Brain pericyte (primary cell): ENCODE results near the gene TNFSF15.
A peak's percentile ranks its signal among the peaks of the same experiment; 100 is the strongest.
"Not testable (repeated sequence)": the region's sequence is repeated elsewhere in the genome, so short reads cannot be mapped to it uniquely, and the experiment has no call there.

Source experiments
- DNase-seq: peaks from one replicate; pipeline ENCODE4 v3.0.0-alpha.2; 2012; ENCODE audit warnings: low read depth, low spot score

TNFSF15 gene

DNA sequence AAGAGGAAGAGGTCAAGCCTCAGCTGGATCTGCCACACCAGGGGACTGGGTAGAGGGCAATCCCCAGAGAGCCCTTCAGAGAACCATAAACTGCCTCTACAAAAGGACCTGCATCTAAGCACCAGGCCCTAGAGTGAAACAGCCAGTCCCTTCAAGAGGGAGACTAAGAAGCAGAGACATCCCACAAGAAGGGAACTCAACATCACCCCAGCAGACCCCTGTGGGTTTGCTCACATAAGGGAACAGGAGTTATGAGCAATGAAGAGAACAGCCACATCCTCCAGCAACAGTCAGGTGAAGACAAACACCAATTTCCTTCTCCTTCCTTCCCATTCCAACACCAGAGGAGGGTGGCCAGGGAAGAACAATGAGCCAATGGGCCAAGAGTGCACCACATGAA is 48.9 kb downstream of the TNFSF15 start:
- DNase-seq = no peak

DNA sequence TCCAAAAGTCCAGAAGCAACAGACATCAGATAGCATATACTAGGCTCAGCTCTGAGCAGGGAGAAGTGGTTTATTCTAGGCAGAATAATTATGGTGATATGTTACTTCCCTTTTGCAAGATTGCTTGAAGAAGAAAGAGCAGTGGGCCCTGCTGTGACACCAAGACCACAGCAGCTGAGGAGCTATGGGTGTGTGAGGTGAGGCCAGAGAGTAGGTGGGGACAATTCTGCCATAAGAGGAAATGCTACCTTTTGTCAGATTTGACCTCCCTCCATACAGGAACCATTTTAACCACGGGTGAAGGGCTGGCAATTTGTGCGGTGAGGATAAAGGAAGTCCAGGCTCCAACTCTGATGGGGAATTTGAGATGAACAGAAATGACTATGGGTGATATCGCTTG is 51.3 kb downstream of the TNFSF15 start:
- DNase-seq = no peak

DNA sequence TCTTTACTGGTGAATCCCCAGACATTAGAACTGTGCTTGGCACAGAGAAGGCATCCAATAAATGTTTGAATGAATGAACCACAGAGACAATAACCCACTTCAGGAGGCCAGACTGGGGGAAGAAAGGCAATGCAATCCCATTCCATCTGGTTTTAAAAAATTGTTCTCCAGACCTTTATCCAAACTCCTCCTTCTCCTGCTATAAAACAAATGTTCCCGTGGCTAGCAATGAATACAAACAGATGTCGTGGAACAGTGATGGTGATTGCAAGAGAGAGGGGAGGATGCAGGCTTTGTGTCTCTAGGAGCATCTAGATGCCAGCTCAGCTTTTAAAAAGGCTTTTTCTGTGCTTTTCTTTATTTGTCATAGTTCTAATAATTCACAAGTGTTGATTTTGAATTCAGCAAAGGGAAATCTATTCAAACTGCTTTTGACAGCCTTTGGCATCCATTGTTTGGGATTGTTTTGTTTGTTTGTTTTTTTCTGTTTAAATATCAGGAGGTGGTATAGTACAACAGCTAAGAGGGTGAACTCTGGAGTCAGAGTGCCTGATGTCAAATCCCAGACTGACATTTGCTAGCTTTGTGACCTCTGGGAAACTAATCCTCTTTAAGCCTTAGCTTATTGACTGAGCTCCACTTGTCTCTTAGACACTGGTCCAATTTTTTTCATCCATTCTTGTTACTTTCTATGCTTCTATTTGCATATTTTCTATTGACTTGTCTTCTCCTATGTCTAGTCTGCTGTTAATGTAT is 59.1 kb downstream of the TNFSF15 start:
- DNase-seq = no peak

DNA sequence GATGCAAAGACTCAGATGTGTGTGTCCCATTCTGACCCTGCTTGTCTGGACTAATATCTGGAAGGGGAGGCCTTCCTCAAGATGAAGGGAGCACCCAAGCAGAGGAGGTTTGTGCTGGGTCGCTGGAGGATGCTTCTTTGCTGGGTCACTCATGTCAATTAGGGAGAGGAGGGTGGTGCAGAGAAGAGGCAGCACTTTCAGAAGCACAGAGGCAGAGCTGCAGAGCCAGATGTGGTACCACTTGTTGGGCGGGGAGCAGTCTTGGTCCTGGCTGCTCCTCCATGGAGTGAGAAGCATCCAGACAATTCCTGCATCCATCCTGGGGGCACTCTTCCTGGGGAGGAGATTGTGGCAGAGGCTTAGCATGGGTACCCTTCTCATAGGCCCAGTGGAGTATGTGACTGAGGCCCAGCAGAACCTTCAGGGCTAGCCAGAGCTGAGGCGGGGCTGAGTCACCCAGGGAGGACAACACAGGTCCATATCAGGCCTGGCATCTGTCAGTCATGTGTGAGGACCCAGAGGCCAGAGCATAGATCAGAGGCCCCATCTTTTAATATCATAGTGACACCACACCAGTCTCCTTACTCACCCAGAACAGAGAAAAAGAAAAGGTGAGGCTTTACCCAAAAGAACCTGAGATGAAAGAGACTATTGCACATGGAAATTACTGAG is 59.8 kb downstream of the TNFSF15 start:
- DNase-seq = no peak

DNA sequence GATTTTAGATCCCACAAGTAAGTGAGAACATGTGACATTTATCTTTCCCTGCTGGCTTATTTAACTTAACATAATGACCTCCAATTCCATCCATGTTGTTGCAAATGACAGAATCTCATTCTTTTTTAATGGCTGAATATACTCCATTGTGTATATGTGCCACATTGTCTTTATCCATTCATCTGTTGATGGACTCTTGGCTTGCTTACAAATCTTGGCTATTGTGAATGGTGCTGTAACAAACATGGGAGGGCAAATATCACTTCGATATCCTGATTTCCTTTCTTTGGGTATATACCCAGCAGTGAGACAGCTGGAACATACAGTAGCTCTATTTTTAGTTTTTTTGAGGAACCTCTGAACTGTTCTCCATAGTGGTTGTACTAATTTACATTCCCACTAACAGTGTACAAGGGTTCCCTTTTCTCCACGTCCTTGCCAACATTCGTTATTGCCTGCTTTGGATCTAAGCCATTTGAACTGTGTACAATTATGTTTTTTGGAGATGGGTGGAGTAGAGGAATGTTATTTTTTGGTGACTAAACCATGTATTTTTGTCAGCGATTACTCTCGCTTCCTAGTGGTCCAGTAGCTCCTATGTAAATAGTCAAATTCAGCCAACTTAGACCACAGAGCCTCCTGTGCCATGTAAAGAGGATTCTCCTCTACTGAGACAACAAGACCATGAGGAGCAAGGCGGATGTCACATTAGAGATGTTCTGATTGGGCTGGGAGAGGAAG is 60.6 kb downstream of the TNFSF15 start:
- no peak for DNase-seq

DNA sequence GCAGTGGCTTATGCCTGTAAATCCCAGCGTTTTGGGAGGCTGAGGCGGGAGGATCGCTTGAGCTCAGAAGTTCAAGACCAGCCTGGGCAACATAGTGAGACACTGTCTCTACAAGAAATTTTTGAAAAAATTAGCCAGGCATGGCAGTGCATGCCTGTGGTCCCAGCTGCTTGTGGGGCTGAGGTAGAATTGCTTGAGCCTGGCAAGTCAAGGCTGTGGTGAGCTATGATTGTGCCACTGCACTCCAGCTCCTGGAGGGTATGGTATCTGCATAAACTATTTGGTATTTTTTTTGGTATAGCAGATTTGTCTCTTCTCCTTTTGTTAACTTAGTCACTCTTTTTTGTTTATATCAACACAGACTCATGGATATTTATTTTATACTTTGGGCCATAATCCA is 62.4 kb downstream of the TNFSF15 start:
- no peak for DNase-seq

DNA sequence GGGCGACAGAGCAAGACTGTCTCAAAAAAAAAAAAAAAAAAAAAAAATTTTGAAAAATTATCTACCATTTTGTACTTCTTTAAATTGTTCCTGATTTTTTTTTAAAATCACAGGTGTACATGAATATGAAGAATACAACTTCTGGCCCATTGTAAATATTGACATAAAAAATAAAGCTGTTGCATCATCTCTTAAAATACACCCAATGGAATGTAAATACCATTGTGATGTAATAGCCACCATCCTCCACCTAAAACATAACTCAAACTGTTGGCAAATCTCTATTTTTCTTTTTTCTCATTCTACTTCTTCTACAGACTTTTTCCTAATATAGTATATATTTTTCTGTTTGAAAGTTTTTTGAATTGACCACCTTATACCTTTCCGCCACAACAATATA is 62.9 kb downstream of the TNFSF15 start:
- no peak for DNase-seq

DNA sequence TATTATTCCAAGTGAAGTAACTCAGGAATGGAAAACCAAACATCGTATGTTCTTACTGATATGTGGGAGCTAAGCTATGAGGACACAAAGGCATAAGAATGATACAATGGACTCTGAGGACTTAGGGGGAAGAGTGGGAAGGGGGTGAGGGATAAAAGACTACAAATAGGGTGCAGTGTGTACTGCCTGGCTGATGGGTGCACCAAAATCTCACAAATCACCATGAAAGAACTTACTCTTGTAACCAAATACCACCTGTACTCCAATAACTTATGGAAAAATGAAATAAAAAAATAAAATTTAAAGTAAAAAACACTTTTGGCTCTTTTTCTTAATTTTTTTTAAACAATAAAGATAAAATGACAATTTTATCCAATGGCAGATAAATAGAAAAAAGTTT is 64.3 kb downstream of the TNFSF15 start:
- not testable (repeated sequence) for DNase-seq

DNA sequence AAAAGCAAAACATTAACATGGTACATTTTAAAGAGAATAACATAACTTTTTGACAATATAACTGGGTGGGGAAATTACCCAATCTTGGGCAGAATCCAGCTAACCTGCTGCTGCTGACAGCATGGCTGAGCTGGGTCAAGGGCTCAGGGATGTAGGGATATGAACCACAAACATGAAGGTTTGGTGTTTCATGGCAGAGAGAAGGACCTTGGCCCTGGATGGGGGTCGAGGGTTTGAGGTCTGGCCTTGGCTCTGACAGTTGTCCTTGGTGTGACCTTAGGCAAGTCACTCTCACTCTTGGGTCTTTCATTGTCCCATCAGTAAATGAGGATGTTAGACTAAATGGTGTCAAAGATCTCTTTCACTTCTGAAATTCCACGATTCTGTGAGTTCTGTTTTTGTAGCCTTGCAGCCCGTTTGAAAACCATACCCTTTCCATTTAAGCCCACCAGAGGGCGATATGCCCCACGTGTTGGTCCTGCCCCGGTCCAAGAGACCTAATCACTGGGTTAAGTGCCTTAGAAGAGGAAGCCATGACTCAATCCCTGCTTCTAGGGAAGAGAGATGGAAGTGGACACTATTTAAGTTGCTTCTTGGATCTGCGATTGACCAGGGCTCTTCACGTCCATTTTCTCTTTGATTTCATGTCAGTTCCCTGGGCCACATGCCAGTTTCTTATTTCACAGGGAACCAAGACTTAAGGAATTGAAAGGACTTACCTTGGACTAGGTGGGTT is 67.1 kb downstream of the TNFSF15 start:
- peak; percentile 42 for DNase-seq

DNA sequence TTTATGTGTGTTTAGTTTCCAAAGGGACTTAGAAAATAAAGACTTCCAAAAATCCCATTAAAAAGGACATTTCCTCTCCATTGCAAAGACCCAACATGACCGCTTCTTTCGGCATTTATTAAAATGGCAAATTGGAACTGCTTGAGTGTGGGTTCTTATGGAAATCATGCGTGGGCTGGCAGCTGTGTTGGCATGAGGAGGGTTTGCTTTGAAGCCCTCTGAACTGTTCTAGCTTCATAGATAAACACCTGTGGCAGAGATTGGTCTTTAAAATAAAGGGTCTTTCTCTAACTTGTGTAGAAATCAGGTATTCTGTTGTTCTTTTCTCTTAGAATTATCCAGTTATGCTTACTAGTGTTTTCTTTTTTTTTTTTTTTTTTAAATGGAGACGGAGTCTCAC is 68.0 kb downstream of the TNFSF15 start:
- no peak for DNase-seq

DNA sequence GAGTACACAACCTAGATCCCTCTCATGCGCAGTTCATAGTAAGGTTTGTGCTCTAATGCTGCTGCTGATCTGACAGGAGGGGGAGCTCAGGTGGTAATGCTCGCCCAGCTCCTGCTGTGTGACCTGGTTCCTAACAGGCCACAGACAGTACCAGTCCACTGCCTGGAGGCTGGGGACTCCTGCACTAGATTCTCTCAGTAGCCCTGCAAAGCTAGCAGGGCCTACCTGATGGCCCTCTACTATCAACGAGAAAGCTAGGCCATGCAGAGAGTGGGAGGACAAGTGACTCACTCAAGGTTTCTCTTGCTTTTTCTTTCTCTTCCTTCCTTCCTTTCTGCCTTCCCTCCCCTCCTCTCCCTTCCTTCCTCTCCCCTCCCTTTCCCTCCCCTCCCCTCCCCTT is 68.7 kb downstream of the TNFSF15 start:
- no peak for DNase-seq

DNA sequence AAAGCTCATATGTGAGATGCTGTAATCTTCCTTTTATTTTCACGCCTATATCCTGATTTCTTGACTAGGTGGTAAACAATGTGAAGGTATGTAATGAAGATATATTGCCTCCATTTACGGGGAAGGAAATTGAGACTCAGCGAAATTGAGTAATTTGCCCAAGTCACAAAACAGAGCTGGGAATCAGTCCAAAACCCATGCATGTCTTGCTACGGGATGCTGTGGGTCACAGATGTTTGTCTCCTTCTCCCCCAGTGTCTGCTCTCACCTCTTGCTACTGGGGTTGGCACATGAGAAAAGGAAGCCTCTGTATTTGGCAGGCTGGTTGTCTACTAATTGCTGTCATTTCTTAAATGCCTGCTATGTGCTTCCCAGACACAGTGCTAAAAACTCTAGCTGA is 70.1 kb downstream of the TNFSF15 start:
- DNase-seq = no peak

DNA sequence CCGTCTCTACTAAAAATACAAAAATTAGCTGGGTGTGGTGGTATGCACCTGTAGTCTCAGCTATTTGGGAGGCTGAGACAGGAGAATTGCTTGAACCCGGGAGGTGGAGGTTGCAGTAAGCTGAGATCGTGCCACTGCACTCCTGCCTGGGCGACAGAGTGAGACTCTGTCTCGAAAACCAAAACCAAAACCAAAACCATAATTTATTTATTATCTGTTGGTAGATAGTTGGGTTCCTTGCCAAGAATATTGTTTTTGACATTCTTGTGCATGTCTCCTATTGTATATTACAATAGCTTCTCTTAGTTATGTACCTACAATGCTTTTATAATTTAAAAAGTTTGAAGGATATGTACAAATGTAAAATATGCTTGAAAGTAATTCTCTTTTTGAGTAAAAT is 70.7 kb downstream of the TNFSF15 start:
- not testable (repeated sequence) for DNase-seq
